Esophagus (tissue), 2 donors: ENCODE data around the gene EPHB6. TPM values are rescaled to one million over a fixed set of nuclear protein-coding genes. Genes with fewer than 3 reads are reported as not detected.

ENCODE experiments used
- H3K27ac ChIP-seq, 2 donors: one replicate each; pipeline ENCODE4 v1.5.1; 2013; ENCODE audit warnings: low read depth in 2 of 2, mild to moderate bottlenecking in 2 of 2, inconsistent platforms in 1 of 2, low read length in 1 of 2, moderate library complexity in 1 of 2
- H3K27me3 ChIP-seq, 2 donors: one replicate each; pipeline ENCODE4 v1.6.1; 2013; ENCODE audit warnings: low read length in 2 of 2, control low read depth in 1 of 2, mild to moderate bottlenecking in 1 of 2; ENCODE audit not compliant: insufficient read depth in 2 of 2, control insufficient read depth in 1 of 2
- H3K36me3 ChIP-seq, 2 donors: one replicate each; pipeline ENCODE4 v1.6.1; 2013; ENCODE audit warnings: low read length in 1 of 2; ENCODE audit not compliant: control insufficient read depth in 2 of 2, insufficient read depth in 2 of 2
- H3K4me1 ChIP-seq, 2 donors: one replicate each; pipeline ENCODE4 v1.6.1; 2013; ENCODE audit warnings: low read length in 1 of 2; ENCODE audit not compliant: control insufficient read depth in 2 of 2, insufficient read depth in 2 of 2
- H3K4me3 ChIP-seq, 2 donors: one replicate each; pipeline ENCODE4 v1.5.1; 2013; ENCODE audit warnings: low read length in 2 of 2, mild to moderate bottlenecking in 2 of 2, low read depth in 1 of 2, moderate library complexity in 1 of 2
- H3K9me3 ChIP-seq, 2 donors: one replicate each; pipeline ENCODE4 v1.6.1; 2013; ENCODE audit warnings: mild to moderate bottlenecking in 2 of 2, low read depth in 1 of 2, low read length in 1 of 2, moderate library complexity in 1 of 2; ENCODE audit not compliant: control insufficient read depth in 2 of 2, insufficient read depth in 1 of 2
- WGBS, 2 donors: extraction: QIAGEN DNeasy Blood & Tissue Kit; methylation state at CpG; one replicate each; pipeline ENCODE4 v1.1.7; 2013; 5-methylcytosine and 5-hydroxymethylcytosine counted together
- polyA plus RNA-seq, 2 donors: library from polyadenylated mRNA; stranded (reverse); fragments of 200-250 nt; gene quantifications; one replicate each; pipeline ENCODE4 v1.2.3, GENCODE V29; 2013
- donor health status: healthy with polysubstance abuse.
- donor health status: Bipolar disorder and iron deficiency.

The EPHB6 gene
- polyA plus RNA-seq, 2 donors = 17.0 to 33.3 TPM

- Histone ChIP-seq H3K27me3 (no peaks in the 10 kb centered on the region), H3K9me3 (no peaks in the 10 kb centered on the region), H3K27ac (no peak overlapping the region), H3K36me3 (peaks cover 8 to 38% of the 10 kb centered on the region in 2 donors), H3K4me3 (no peak overlapping the region), H3K4me1 (peaks cover 0 to 11% of the 10 kb centered on the region in 2 donors)
- WGBS, 2 donors = 84 to 86% methylated on average over 30 to 31 of the region's 31 CpGs
Observed at GRCh38 chr7:142868188-142868985, 13.5 kb downstream of the EPHB6 start.

- WGBS, 2 donors = 86 to 91% methylated on average over 11 of the region's 11 CpGs
- H3K4me1 ChIP-seq = peaks cover 0 to 11% of the 10 kb centered on the region in 2 donors
Observed at GRCh38 chr7:142868986-142869415, 14.1 kb downstream of the EPHB6 start.

GRCh38 chr7:142869434-142869833, 14.6 kb downstream of the EPHB6 start:
- Histone ChIP-seq H3K4me1 (peaks cover 0 to 7% of the 10 kb centered on the region in 2 donors), H3K9me3 (no peaks in the 10 kb centered on the region), H3K27ac (no peak overlapping the region), H3K4me3 (no peak overlapping the region), H3K27me3 (no peaks in the 10 kb centered on the region), H3K36me3 (peaks cover 2 to 32% of the 10 kb centered on the region in 2 donors)
- 68 to 70% methylated on average over 2 of the region's 2 CpGs for WGBS, 2 donors

More at GRCh38 chr7:142868986-142869415, 14.1 kb downstream of the EPHB6 start:
- Histone ChIP-seq H3K27ac (no peak overlapping the region), H3K9me3 (no peaks in the 10 kb centered on the region), H3K36me3 (peaks cover 6 to 35% of the 10 kb centered on the region in 2 donors), H3K27me3 (no peaks in the 10 kb centered on the region), H3K4me3 (no peak overlapping the region)

GRCh38 chr7:142870147-142870559, 15.3 kb downstream of the EPHB6 start:
- H3K9me3 ChIP-seq = no peaks in the 10 kb centered on the region
- WGBS, 2 donors = 76 to 78% methylated on average over 8 of the region's 8 CpGs
- peaks cover 2 to 32% of the 10 kb centered on the region in 2 donors for H3K36me3 ChIP-seq
- H3K4me1 ChIP-seq = peaks cover 0 to 4% of the 10 kb centered on the region in 2 donors
- no peak overlapping the region for H3K4me3 ChIP-seq
- H3K27me3 ChIP-seq = no peaks in the 10 kb centered on the region
- H3K27ac ChIP-seq = no peak overlapping the region

- H3K9me3 ChIP-seq = no peaks in the 10 kb centered on the region
- no peak overlapping the region for H3K4me3 ChIP-seq
- no peak overlapping the region for H3K27ac ChIP-seq
- H3K27me3 ChIP-seq = no peaks in the 10 kb centered on the region
- 79 to 81% methylated on average over 14 of the region's 14 CpGs for WGBS, 2 donors
- H3K4me1 ChIP-seq = no peaks in the 10 kb centered on the region
- peaks cover 2 to 36% of the 10 kb centered on the region in 2 donors for H3K36me3 ChIP-seq
Observed at GRCh38 chr7:142870566-142871259, 15.8 kb downstream of the EPHB6 start.

GRCh38 chr7:142871260-142872105, 16.6 kb downstream of the EPHB6 start:
- 78% methylated on average over 23 of the region's 23 CpGs for WGBS, 2 donors
- Histone ChIP-seq H3K36me3 (peaks cover 2 to 37% of the 10 kb centered on the region in 2 donors), H3K4me1 (no peaks in the 10 kb centered on the region), H3K27me3 (no peaks in the 10 kb centered on the region), H3K27ac (no peak overlapping the region), H3K4me3 (no peak overlapping the region), H3K9me3 (no peaks in the 10 kb centered on the region)

GRCh38 chr7:142872106-142872675, 17.3 kb downstream of the EPHB6 start:
- H3K27ac ChIP-seq = no peak overlapping the region
- H3K4me3 ChIP-seq = no peak overlapping the region
- H3K27me3 ChIP-seq = no peaks in the 10 kb centered on the region
- no peaks in the 10 kb centered on the region for H3K9me3 ChIP-seq
- peaks cover 2 to 37% of the 10 kb centered on the region in 2 donors for H3K36me3 ChIP-seq
- no peaks in the 10 kb centered on the region for H3K4me1 ChIP-seq
- WGBS, 2 donors = 91% methylated on average over 15 of the region's 15 CpGs

- no peak overlapping the region for H3K27ac ChIP-seq
- no peaks in the 10 kb centered on the region for H3K9me3 ChIP-seq
- no peaks in the 10 kb centered on the region for H3K4me1 ChIP-seq
- H3K27me3 ChIP-seq = no peaks in the 10 kb centered on the region
- 74 to 76% methylated on average over 11 of the region's 11 CpGs for WGBS, 2 donors
- no peak overlapping the region for H3K4me3 ChIP-seq
- H3K36me3 ChIP-seq = peaks cover 2 to 34% of the 10 kb centered on the region in 2 donors
Observed at GRCh38 chr7:142873281-142873784, 18.5 kb downstream of the EPHB6 start.

GRCh38 chr7:142873871-142874270, 19.0 kb downstream of the EPHB6 start:
- Histone ChIP-seq H3K4me1 (no peaks in the 10 kb centered on the region), H3K9me3 (no peaks in the 10 kb centered on the region), H3K36me3 (peaks cover 0 to 29% of the 10 kb centered on the region in 2 donors), H3K27me3 (no peaks in the 10 kb centered on the region), H3K27ac (no peak overlapping the region), H3K4me3 (no peak overlapping the region)
- WGBS, 2 donors = 69 to 75% methylated on average over 5 of the region's 5 CpGs
